Ovary (tissue), 9 donors: ENCODE results near the gene AOX1. TPM values are rescaled to one million over a fixed set of nuclear protein-coding genes. Genes with fewer than 3 reads are reported as not detected.

Source experiments
- DNase-seq, 5 donors: peaks; one replicate each; pipeline ENCODE4 v3.0.0-alpha.2; 2019 to 2020
- H3K27ac ChIP-seq, 2 donors: fragments of 200-600 bp; one replicate each; pipeline versions ENCODE4 v1.5.1 to v1.8.0; 2019 to 2022
- H3K27me3 ChIP-seq: fragments of 200-600 bp; one replicate; pipeline ENCODE4 v1.8.0; 2022
- H3K36me3 ChIP-seq: fragments of 200-600 bp; sonication (generic); one replicate; pipeline ENCODE4 v1.5.1; 2019
- H3K4me1 ChIP-seq: one replicate; pipeline ENCODE4 v1.8.1; 2013; ENCODE audit warnings: mild to moderate bottlenecking, moderate library complexity; ENCODE audit not compliant: insufficient read depth
- H3K4me3 ChIP-seq: fragments of 200-600 bp; sonication (generic); one replicate; pipeline ENCODE4 v1.5.1; 2017
- H3K9me3 ChIP-seq, 2 donors: fragments of 200-600 bp in 1 of 2; sonication (generic) in 1 of 2; one replicate each; pipeline versions ENCODE4 v1.5.1 to v1.8.1; 2013 to 2019; ENCODE audit warnings: mild to moderate bottlenecking in 1 of 2, moderate library complexity in 1 of 2
- CTCF ChIP-seq, 3 donors: fragments of 450-650 bp in 2 of 3; fragments of 200-600 bp in 1 of 3; IDR thresholded peaks; one replicate each; pipeline versions ENCODE4 v1.5.1 to v1.8.0; 2016 to 2022; ENCODE audit warnings: antibody characterized with exemption in 3 of 3, mild to moderate bottlenecking in 1 of 3
- EP300 ChIP-seq: sonication (generic); formaldehyde crosslinking; IDR thresholded peaks from one replicate; pipeline ENCODE4 v1.6.1; 2017; ENCODE audit warnings: antibody characterized with exemption
- POLR2A ChIP-seq: fragments of 450-650 bp; IDR thresholded peaks from one replicate; pipeline ENCODE4 v1.6.1; 2017; ENCODE audit warnings: antibody characterized with exemption, mild to moderate bottlenecking, moderate library complexity
- WGBS, 3 donors: extraction: QIAGEN DNeasy Blood & Tissue Kit in 1 of 3; methylation state at CpG; one replicate each; pipeline versions ENCODE4 v1.1.5 to v1.1.7; 2013 to 2017; 5-methylcytosine and 5-hydroxymethylcytosine counted together
- intact Hi-C, 4 donors: fragments of 100-400 bp; cut with DNase I; formaldehyde crosslinking; loops; one replicate each; pipeline versions ENCODE4 v1.11.0 to v1.15.1; 2022 to 2023
- polyA plus RNA-seq, 2 donors: library from polyadenylated mRNA; stranded (reverse); fragments of 200-250 nt in 1 of 2; fragments of 350-450 nt in 1 of 2; fragmentation: Illumina TruSeq in 1 of 2; extraction: RNeasy Lipid Tissue Mini Kit (QIAGEN cat#74804) in 1 of 2; gene quantifications; one replicate each; pipeline ENCODE4 v1.2.3, GENCODE V29; 2013 to 2014
- total RNA-seq, 7 donors: library from RNA; depleted of rRNA in 2 of 7; stranded (reverse); fragments of >200 nt in 2 of 7; fragmentation: NEBNext Ultra II Directional in 3 of 7; extraction: Animal tissue kit (Norgen Biotek cat#: 25700) in 3 of 7; gene quantifications; one replicate each; pipeline versions ENCODE4 v1.1.0 to v1.2.4, GENCODE V29; 2016 to 2023
- donor health status: DM: no; HTN: no; CAD: no; lungs with moderate emphysema.
- donor health status: DM: no; HTN: no; CAD: no.
- donor health status: Bipolar disorder and iron deficiency.
- donor health status: DM: yes; HTN: yes; CAD: no.
- donor health status: DM: no; HTN: no; CAD: no.
- donor health status: DM: yes; HTN: yes; CAD: no.

Gene AOX1
- total and polyA plus RNA-seq, 9 donors, result 29.1 to 105 (median 67.2) TPM

GRCh38 chr2:200703127-200703925 lies 117.5 kb downstream of the AOX1 start:
- no peak overlapping the region for H3K4me3 ChIP-seq
- intact Hi-C loops, result loop anchor here (5.0 to 10.0 kb wide), 5 partner anchors 86 to 729 kb away; partner anchors contain the start of gene AOX1 (in 2 of the 4)
- WGBS, 3 donors, result 29 to 33% (median 30%) methylated on average over 6 of the region's 6 CpGs
- no peaks in the 10 kb centered on the region for H3K27me3 ChIP-seq
- H3K9me3 ChIP-seq, result no peaks in the 10 kb centered on the region
- peak in 2 of 5 donors; percentile 19 to 55 for DNase-seq
- H3K4me1 ChIP-seq, result peaks cover 3% of the 10 kb centered on the region
- no peak overlapping the region for H3K27ac ChIP-seq
- TF ChIP-seq CTCF (IDR thresholded peaks at IDR 0.05) (peak; percentile 36 to 77 (median 65)), POLR2A (no peak)
- no peaks in the 10 kb centered on the region for H3K36me3 ChIP-seq

- 34 to 44% (median 38%) methylated on average over 4 of the region's 4 CpGs for WGBS, 3 donors
- H3K36me3 ChIP-seq, result no peaks in the 10 kb centered on the region
- intact Hi-C loops, result loop anchor here (5.0 to 10.0 kb wide), 5 partner anchors 87 to 729 kb away; partner anchors contain the start of gene AOX1 (in 2 of the 4)
Measured at GRCh38 chr2:200703926-200704637, 118.3 kb downstream of the AOX1 start.

GRCh38 chr2:200705305-200706041 lies 119.7 kb downstream of the AOX1 start:
- Histone ChIP-seq H3K9me3 (no peaks in the 10 kb centered on the region), H3K4me1 (peaks cover 3% of the 10 kb centered on the region), H3K27me3 (no peaks in the 10 kb centered on the region), H3K36me3 (no peaks in the 10 kb centered on the region), H3K4me3 (no peak overlapping the region), H3K27ac (no peak overlapping the region)
- TF ChIP-seq CTCF (IDR thresholded peaks at IDR 0.05) (no peak), POLR2A (no peak), EP300 (no peak)
- DNase-seq, result peak in 4 of 5 donors; percentile 19 to 53 (median 36)
- intact Hi-C loops, result loop anchor here in 2 of 4 donors (10.0 kb wide), 2 partner anchors 131 to 731 kb away; no protein-coding TSS in a partner anchor
- 25 to 44% (median 25%) methylated on average over 3 of the region's 3 CpGs for WGBS, 3 donors

More at GRCh38 chr2:200703926-200704637, 118.3 kb downstream of the AOX1 start:
- TF ChIP-seq CTCF (IDR thresholded peaks at IDR 0.05), result no peak
- no peak for TF ChIP-seq POLR2A
- TF ChIP-seq EP300, result no peak
- no peak for DNase-seq
- no peak overlapping the region for H3K4me3 ChIP-seq
- no peaks in the 10 kb centered on the region for H3K27me3 ChIP-seq
- no peak overlapping the region for H3K27ac ChIP-seq
- H3K4me1 ChIP-seq, result peaks cover 3% of the 10 kb centered on the region
- H3K9me3 ChIP-seq, result no peaks in the 10 kb centered on the region

GRCh38 chr2:200708943-200709342 lies 123.1 kb downstream of the AOX1 start:
- no peaks in the 10 kb centered on the region for H3K27me3 ChIP-seq
- no peaks in the 10 kb centered on the region for H3K9me3 ChIP-seq
- H3K36me3 ChIP-seq, result no peaks in the 10 kb centered on the region
- TF ChIP-seq POLR2A (no peak), CTCF (IDR thresholded peaks at IDR 0.05) (no peak), EP300 (no peak)
- WGBS, 3 donors, result 93 to 95% (median 95%) methylated on average over 1 of the region's 1 CpG
- H3K27ac ChIP-seq, result no peak overlapping the region
- no peak for DNase-seq
- no peak overlapping the region for H3K4me3 ChIP-seq
- H3K4me1 ChIP-seq, result peaks cover 3% of the 10 kb centered on the region
- intact Hi-C loops, result loop anchor here in 2 of 4 donors (10.0 kb wide), 2 partner anchors 134 to 734 kb away; no protein-coding TSS in a partner anchor
